Ammon's horn (tissue), 1 donor: ENCODE results near the gene PCDH1.

Experiments used
- DNase-seq: peaks from one replicate; pipeline ENCODE4 v3.0.0-alpha.2; 2016; ENCODE audit warnings: low spot score

Gene PCDH1

DNA sequence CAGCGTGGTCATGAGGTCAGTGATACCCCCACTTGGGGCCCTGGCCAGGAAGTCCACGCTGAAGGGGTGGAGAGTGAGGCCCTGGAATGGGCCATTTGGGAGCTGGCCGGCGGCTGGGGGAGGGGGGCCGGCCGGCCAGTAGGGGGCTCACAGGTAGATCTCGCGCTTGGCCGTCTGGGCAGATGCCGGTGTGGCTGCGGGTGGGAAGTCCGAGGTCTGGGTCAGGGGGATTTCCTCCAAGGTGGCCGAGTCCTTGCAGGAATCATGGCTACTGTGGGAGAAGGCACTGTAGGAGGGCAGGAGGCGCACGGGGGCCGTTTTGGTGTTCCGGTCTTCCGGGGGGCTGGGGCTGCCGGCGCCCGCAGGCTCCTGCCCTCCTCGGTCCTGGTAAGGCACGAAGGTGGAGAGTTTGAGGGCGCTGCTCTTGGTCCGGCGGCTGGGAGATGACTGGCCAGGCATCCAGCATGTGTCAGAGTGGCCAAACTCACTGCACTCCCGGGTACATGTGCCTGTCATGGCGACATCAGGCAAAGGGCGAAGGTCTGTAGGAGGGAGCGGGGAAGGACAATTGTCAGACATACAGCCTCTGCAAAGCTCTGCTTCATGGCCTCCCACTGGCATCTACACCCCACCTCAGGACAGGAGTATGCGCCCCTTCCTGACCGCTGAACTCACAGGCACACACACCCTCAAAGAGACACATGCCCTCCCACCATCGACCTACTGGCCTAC lies 24.1 kb downstream of the PCDH1 start:
- no peak for DNase-seq

DNA sequence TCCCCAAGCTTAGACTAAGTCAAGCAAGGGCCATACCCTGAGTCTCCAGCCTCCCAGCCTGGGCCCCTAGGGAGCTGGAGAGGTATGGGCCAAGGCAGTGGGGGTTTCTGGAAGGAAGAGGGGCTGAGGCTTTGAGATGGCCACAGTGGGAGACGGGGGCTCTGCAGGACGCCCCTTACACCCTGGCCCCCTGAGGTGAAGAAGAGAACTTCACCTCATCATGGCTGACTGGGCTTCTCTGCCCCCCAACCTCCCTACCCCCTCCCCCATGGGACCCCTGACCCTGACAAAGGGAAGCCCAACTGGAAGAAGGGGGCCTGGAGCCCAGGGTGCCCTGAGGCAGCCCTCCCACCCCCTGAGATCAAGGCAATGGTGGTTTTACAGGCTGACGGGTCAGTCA lies 25.8 kb downstream of the PCDH1 start:
- DNase-seq: no peak

DNA sequence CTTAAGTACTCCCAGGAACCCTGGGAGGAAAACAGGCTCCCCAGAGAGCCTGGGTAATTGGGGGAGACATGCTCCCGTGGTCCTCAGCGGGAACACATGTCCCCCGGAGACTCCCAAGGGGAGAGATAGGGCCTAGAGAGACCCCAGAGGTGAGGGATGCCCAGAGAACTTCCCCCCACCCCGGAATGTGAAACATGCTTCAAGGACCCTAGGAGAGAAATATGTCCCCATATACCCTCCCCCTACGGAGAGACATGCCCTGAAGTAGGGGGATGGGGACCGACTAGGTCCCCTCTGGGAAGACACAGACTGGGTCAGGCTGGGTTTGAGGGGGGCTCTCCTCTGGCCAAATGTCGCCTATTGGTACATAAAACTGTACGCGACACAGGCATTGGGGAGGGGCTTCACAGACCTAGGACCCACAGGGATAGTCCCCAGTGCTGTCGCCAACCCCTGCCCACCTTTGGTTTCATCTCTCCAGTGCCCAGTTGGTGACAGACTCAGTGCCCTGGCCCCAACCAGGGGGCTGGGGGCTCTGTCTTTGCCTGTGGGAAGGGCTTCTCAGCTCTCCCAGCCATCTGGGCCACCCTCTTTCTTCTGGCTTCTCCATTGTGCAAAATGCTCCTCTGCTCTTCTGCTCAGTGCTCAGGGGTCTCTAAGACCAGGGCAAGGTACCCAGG lies 26.9 kb downstream of the PCDH1 start:
- no peak for DNase-seq

DNA sequence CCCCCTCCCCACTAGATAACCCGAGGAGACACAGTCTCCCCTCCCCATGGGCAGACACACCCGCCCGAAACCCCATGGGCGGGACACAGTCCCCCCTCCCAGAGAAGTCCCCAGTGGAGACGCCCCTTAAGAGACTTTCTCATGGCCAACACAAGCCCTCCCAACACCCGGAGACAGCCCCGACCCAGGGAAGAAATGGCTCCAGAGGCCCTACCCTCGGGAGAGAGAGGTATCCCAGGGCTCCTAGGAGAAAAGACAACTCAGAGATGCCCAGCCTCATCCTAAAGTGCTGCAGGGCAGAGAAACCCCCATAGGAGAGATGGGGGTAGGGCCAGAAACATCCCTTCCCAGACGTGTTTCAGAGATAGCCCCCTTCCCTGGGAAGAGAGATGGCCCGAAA lies 27.4 kb downstream of the PCDH1 start:
- no peak for DNase-seq

DNA sequence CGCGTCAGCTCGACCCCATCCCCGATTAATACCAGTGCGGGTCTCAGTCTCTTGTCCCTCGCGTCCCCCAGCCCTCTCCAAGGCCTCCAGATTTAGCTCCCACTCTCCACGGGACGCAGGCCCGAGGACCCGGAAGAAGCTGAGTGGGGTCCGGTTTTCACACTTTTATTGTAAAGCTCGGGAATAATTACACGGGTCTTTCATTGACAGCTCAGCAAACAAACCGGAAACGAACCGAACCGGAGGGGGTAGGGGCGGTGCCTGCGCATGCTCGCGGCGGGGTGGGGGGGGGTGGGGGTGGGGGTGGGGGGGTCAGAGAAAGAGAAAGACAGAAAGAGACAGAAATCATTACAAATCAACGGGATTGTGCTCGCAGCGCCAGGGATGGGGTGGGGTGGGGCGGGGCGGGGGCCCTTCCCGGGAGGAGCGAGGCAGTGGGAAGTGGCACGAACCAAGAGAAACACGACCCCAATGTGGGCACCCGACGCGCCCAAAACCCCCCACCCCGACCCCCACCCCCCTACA lies 27.9 kb downstream of the PCDH1 start:
- peak; percentile 50 for DNase-seq

DNA sequence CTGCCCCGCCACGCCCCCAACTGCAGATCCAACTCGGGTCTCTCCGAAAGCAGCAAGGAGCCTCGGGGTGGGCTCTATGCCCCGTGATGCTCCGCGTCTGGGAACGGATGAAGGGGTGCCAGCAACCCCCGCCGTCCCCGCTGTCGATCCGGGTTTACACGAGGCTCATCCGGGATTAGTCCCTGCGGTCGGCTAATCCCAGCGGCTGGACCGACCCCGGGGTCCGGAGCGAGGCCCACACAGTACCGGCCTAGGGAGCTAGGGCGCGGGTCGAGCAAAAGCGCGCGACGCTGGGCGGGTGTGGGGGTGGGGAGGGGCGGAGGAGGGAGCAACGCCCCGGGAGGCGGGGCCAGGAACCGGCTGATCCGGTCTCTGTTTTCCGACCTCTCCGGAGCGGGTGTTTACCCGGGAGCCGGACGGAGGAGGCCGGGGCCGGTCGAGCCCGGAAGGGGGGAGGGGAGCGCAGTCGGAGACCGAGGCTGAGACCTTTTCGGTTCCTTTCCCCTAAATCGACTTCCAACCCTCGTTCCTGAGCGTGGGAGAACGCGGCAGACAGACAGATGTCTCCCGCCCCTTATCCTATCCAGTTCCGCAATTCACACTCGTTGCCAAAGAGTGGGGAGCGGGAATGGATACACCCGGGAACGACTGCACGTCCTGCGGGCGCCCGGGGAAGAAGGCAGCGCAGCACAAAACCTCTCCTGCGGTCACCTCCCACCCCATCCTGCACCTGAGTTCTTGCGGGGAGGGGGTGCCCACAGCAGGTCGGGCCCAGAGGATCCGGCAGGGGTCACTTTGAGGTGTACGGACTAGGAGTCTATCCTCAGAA lies 28.6 kb downstream of the PCDH1 start:
- peak; percentile 84 for DNase-seq

DNA sequence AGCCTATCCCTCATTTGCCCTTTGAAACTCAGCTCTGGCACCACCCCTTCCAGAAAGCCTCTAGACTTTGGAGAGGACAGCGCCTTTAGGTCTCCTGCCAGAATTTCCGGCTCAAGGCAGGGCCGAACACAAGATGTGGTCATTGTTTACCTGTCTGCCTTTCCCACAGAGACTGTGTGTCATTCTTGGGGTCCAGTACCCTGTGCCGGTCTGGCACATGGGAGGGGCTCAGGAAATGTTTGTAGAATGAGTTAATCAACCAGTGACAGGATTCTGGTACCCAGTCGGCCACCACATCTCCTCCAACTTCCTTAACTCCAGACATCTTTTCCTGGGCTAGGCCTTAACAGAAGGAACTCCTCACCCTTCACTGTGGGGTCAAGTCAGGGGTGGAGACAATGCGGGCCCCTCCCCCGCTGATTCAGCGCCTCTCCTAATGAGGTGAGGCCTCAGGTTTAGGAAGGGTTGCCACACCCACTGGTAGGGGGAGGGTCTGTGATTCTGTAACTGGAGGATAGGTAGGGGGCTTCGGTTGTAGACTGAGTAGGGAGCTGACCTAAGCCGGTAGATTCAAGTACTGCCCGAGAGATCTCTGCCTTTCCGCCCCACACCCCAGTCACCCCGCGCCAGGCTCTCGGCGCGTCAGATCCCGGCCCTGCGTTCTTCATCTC lies 29.3 kb downstream of the PCDH1 start:
- no peak for DNase-seq

DNA sequence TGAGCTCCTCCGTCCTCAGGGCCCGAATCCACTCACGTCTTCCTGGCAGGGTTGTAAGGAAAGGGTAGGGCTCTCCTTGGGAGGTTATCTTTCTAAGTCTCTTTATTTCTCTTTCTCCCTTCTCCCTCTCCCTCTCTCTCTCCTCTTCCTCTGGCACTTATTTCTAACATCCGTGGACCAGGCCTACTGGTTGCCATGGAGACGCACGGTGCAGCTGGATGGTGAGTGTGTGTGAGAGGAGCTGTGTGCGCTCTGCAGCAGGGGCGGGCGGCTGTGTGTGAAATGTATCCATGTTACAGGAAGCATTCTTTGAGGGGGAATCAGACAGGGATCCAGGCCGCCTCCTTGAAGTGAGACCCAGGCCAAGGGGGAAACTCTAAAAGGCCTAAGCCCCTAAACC lies 32.2 kb downstream of the PCDH1 start:
- peak; percentile 95 for DNase-seq

DNA sequence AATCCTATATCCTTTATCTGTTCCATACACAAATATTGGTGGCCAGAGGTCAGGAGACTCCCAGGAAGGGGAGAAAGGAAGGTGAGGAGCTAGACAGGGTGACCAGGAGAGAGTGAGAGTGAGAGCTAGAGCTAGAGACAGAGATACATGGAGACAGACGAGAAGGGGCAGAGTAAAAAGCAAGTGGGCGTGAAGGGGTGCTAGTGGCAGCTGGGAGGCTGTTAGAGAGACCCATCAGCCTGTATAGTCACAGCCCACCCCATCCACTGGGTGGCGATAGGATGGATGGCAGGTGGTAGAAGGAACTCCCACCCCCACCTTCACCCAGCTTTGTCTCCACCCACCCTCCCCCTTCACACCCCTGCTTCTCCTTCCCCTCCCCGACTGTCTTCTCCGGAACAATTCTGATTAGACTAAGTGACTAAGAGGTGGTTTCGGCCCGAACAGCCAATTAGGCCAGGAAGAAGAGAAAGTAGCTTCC lies 32.8 kb downstream of the PCDH1 start:
- no peak for DNase-seq

DNA sequence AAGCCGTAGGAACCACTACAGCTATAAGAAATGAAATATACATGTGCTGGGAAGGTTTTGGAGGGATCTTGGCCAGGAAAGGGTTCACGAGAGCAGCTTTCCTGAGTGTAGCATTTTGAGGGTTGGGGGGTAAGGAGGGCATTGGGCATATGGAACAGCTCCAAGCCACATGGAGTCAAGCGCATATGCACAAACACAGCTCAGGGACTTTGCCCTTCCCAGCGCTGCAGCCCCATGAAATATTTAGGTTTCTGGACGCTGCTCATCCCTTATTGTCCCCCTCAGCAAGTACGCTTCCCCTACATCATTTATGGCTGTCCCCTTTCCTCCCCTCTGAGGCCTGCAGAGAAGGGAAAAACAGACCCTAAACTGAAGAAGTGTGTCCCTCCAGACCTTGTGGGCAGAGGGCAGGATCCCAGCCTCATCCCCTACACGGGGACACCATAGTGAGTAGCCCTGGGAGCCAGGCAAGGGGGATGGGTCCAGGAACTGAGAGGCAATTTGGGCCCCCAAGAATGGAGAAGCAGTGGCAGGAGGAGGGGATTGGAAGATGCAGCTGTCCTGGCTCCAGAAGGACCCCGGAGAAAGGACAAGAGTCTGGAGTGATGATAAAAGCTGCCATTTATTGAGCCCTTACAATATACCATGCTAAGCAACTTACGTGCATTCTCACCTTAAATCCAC lies 33.7 kb downstream of the PCDH1 start:
- DNase-seq: no peak

DNA sequence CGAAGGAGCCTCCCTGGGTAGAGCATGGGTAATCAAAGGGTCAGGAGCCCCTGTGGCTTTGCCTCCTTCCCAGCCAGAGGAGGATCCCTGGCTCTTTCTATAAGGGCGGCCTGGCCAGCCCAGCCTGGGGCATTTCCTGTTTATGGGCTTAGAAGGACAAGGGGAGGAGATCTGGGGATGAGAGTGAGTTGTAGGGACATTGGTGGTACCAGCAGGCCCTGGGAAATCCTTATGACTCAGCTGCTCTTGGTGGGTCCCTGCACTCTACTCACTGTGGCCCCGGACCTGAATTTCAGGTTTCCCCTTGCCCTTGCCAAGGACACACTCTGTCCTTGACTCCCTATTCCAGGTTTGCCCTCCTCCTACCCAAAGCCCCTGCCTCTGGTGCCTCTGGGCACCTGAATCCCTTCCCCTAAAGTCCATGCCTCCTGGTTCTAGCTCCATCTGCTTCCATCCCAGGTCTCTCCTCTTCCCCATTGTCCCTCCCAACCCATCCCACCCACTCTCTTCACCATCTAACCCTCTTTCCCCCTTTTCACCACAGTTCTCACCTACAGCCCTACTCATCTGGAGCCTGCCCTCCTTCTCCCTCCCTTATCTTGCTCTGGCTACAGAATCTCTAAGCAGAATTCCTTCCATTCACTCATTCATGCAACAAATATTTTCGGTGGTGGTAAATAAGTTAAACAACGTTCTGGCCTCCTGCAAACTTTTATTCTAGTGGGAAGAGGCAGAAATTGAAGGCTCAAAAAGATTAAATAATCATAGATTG lies 34.9 kb downstream of the PCDH1 start:
- DNase-seq: no peak

DNA sequence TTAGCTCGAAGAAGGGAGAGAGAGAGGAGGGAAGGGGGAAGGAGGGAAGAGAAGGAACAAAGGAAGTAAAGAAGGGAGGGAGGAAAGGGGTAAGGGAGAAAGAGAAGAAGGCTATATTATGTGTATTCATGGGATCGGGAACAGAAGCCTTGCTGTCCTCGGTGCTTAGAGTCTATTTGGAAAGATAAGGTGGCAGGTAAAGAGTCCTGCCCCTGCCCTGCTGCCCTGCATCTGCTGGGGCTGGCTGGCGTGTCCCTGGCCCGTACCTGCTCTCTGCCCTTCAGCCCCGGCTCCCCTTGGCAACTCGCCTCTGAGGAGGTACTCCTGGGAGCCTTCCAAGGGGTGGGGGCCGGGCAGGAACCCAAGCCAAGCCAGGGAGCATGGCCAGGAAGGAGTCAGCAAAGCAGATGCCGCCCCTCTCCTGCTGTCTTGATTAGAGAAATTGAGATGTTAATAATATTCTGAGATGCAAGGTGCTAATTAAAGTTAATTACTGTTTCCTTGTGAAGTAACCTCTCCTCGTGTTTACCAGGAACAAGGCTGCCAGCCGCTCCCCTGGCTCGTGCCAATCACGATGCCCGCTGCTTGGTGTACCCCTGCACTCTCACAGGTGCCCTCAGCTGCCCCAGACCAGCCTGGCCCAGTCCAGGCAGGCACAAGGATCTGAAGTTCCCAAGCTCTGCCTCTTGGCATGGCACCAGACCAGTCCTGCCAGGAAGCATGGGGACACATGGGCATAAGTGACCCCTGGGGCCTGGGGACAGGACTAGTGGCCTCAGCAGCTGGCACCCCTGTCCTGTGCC lies 36.6 kb downstream of the PCDH1 start:
- no peak for DNase-seq

DNA sequence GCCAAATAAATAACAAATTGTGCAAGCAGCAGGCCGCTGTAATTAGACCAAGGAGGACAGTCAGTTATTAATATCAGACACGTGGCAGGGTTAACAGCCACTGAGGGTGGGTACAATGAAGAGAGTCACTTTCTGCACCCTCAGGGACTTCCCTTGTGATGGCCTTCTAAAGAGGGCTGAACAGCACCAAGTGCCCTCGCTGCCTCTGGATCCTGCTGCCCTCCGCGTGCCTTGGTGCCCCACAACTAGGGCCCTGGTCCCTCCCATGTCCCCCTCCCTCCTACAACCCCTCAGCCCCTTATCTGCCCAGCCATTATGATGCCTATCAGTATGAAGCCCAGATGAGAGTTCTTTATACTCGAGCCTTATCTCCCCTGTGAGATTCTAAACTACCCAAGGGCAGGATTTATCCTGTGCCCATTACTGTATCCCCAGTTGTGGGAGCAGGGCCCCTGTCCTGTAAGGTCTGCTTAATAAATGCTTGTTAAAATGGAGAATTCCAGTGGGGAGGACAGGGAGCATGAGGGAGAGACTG lies 37.3 kb downstream of the PCDH1 start:
- no peak for DNase-seq

DNA sequence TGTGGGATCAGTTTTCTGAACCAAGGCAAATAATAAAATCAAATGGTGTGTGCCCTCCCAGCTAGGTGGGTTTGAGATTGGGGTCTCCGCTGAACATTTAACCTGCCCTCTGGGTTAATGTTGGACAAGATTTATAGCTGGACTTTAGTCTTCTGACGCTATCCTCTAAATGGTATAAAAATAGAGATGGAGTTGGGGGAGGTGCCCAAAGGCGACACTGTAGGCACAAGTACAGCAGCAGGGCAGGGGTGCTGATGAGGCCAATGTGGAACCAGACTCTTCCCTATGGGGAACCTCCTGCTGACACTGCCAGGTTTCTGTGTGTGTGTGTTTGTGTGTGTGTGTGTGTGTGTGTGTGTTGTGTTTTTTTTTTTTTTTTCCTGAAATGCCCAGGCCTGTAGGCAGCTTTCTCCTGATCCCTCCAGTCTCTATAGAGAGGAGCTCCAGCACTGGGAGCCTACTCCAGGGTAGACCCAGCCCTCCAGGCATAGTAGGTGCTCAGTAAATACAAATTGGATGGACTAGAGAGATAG lies 37.9 kb downstream of the PCDH1 start:
- no peak for DNase-seq

DNA sequence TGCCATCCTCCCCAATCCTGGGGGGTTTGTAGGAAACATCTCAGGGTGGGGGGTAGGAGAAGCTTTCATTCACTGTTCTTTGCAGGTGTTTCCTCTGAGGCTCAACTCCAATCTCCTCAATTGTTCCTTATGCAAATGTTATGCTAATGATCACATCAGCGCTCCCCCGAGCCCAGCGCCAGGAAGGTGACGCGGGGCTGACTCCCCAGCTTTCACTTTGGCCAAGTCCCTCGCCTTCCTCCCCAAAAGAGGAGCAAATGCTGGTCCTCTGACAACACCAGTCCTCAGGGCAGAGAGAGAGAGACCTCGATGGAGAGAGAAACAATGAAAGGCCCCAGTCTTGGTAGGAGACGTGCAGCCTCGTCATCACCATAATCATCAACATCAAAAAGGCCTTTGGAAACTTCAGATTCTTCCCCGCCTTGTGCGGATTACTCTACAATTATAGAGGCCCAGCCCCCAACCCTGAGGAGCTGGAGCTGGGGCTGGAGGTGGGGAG lies 39.1 kb downstream of the PCDH1 start:
- no peak for DNase-seq

DNA sequence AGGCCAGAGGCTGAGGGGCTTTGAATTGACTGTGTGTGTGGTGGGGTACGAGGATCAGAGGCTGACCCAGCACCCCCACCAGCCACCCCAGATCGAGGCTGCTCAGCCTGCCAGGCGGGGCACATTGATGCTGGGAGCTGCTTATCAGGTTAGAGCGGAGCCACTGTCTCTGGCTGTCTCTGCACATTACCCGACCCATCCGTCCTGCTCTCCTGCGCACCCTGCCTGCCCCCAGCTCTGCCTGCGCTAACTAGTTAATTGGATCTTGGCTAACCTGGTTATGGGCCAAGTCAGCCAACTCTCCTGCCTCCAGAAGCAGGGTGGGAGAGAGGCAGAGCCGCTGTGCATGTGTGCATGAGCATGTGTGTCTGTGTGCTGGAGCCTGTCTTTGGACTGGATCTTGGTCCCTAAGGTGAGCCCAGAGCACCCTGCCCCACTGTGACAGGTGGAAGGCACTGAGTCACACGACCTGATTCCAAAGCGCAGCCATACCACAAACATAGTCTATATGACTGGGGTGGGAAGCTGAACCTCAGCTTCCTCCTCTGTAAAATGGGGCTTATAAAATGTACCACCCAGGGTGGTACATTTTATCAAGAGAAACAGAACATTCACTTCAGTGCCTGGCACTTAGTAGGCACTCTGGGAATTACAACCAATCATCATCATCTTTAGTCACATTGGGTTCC lies 39.7 kb downstream of the PCDH1 start:
- DNase-seq: no peak

DNA sequence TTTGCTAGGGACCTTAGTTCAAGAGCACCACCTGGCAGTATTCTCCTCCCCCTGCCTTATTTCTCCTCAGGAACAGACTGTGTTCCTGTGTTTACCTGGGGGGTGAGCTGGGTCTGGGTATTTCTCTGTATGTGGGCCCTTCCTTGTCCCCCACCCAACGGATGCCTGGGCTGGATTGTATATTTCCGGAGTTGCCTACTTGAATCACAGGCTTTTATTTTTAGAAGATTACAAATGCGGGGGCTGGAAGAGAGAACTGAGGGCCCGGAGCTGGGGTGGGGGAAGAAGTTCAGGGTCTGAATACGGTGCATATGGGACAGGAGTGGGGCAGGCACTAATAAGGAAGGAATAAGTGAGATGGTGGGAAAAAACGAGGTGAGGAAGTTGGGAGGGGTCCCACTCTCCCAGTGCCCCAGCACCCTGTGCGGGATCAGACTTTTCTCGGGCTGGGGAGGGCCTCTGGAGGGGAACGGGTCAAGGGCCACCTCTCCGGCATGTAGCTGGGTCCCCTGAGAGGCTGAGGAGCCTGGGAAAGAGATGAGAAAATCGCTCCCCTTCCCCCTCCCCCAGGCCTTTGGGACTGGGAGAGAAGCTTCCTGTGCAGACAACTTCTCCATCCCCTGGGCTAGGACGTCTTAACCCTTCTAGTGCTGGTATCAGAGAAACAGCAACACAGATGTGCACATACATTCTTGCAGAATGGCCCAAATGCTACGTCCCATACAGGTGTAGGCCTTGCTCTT lies 42.1 kb downstream of the PCDH1 start:
- DNase-seq: no peak

DNA sequence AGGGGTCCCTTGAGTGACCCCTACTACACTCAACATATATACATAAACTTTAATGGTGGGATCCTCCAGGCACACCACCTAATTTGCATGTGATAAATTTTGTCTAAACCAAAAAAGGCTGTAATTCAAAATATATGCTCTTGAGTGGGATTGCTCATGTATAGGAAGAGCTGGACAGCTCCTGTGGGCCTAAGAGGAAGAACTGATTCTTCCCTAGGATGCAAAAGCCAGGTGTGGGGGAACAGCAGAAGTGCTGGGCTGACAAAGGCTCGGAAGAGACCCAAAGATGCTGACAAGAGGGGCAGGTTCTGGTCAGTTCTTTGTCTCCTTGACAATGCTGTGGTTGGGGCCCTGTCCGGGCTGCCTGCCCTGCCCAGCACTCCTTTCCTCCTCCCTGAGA lies 43.9 kb downstream of the PCDH1 start:
- no peak for DNase-seq
